ENCODE data around the gene ALDH1A2. TPM values are rescaled to one million over a fixed set of nuclear protein-coding genes. Genes with fewer than 3 reads are reported as not detected.

ALDH1A2 gene
- total RNA-seq, 1 donor from 2014 or later, result 34.5 TPM

DNA sequence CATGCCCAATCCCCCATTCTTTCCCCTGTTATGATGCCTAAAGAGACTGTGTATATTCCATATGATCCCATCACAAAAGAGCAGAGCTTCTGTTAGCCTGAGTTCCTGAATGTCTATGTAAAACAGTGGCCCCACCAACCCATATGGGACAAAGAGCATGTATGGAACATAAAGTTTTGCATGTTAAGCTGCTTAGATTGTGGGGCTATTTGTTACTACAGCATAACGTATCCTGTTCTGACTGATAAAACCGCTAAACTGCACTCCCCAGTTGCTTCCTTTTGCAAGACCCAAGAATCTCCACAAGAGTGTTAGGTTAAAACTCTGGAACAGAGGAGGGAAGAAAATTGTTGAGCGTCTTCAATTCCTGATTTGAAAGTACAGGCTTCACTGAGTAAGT, 154.8 kb downstream of the ALDH1A2 start:
- no peak for DNase-seq (ENCODE audit: low read depth in 2 of 2)

DNA sequence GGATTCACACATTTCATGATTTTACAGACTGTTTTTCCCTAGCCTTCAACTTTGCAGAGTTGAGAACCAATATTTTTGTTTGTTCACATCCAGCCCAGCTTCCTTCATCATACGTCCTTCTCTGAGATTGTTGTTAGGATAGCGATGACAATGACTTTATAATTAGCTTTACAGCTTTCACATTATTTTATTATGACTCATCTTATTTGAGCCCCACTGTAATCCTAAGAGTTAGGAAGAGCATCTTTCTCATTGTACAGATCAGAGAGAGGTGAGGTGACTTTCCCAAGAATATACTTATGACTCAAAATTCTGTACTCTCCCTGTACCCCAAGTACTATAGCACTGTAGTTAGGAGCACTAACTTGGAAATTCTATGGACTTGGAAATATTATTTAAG, 156.1 kb downstream of the ALDH1A2 start:
- DNase-seq (ENCODE audit: low read depth in 2 of 2), result no peak

DNA sequence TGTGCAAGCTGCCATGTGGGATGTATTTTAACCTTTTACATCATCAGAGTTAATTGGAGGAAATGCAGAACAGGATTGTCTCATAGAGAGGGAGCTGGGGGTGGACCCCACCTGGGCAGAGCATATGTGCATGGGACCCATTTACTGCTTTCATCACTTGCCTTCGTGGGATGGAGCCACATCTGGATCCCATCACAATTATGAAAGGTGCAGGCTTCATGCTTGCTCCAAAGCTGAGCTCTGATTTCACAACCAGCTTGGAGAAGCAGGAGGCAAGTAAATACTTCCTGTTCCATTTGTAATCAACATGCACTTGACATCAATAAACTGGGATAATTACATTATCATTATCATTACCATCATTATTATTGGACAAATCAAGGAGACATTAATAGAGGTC, 161.9 kb downstream of the ALDH1A2 start:
- no peak for DNase-seq (ENCODE audit: low read depth in 2 of 2)

Other genes with a start within 250 kb of the ALDH1A2 start
- gene AQP9, start 72.7 kb upstream of the ALDH1A2 start, total RNA-seq, result not detected in 2 replicates